B cell (primary cell): Measurements from ENCODE around the gene UQCRH.
A peak's percentile ranks its signal among the peaks of the same experiment; 100 is the strongest.

ENCODE experiments used
- EZH2 ChIP-seq: IDR thresholded peaks from 2 replicates; pipeline ENCODE4 v1.6.1; 2012; ENCODE audit warnings: borderline replicate concordance, low read depth, mild to moderate bottlenecking, moderate library complexity, low read length; ENCODE audit not compliant: insufficient read depth, poor library complexity, severe bottlenecking
- TF ChIP-seq, protein P1 (sequence below): fragments of 200-600 bp; IDR thresholded peaks from one replicate; pipeline ENCODE4 v1.8.0; 2022; ENCODE audit warnings: antibody characterized with exemption, mild to moderate bottlenecking

DNA sequence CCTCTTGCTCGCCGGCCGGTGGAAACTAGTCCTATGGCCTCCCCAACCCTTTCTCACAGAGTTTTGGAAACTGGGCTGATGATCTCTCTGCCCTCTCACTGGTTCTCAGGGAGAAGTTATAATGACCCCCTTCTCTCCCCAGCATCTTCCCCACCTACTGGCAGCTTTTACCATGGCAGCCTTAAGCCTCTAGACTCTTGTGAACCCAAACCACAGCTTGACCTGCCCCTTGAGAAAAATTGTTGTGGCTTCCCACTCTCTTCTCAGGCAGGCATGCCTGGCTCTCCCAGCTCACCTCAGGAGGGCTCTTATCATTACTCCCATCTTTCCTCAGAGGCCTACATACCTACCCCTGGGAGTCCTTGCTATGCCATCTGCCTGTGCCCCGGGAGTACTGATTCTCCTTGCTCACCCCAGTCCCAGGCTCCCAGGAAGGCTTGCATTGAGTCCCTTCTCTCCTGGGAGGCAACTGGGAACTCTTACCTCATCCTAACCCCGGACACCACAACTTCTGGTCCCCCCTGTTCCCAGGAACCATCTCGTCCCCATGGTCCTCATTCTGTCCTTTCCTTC lies 38.7 kb downstream of the UQCRH start:
- TF ChIP-seq, protein P1, sequence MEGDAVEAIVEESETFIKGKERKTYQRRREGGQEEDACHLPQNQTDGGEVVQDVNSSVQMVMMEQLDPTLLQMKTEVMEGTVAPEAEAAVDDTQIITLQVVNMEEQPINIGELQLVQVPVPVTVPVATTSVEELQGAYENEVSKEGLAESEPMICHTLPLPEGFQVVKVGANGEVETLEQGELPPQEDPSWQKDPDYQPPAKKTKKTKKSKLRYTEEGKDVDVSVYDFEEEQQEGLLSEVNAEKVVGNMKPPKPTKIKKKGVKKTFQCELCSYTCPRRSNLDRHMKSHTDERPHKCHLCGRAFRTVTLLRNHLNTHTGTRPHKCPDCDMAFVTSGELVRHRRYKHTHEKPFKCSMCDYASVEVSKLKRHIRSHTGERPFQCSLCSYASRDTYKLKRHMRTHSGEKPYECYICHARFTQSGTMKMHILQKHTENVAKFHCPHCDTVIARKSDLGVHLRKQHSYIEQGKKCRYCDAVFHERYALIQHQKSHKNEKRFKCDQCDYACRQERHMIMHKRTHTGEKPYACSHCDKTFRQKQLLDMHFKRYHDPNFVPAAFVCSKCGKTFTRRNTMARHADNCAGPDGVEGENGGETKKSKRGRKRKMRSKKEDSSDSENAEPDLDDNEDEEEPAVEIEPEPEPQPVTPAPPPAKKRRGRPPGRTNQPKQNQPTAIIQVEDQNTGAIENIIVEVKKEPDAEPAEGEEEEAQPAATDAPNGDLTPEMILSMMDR = peak; percentile 50
- no peak for TF ChIP-seq EZH2
